Measurements from ENCODE around the gene FAM237B.
A peak's percentile ranks its signal among the peaks of the same experiment; 100 is the strongest.

Gene FAM237B

DNA sequence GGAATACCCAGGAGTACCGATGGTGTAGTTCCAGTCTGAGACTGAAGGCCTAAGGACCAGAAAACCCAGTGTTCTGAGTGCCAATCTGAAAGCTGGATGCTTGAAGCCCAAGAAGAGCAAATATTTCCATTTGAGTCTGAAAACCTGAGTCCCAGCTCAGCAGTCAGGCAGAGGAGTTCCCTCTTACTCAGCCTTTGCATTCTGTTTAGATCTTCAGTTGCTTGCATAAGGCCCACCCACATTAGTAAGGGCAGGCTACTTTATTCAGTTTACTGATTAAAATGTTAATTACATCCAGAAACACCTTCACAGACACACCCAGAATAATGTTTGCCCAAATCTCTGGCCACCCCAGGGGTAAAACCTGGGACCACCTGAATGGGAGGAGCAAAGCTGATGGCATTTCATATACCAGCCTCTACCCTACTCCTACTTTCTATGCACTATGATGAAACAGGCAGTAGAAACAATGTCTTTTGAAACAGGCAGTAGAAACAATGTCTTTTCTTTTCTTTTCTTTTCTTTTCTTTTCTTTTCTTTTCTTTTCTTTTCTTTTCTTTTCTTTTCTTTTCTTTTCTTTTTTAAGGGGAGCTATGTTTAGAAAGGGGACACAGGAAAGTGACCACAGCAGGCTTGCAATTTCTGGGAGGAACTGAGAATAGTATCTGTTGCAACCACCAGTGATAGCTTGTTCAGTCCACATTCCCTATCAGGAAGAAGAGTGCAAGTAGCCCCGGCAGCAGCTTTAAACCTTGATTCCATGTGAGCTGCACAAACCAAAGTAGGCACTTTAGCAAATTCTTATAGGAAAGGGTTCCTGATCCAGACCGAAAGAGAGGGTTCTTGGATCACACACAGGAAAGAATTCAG is 30.6 kb downstream of the FAM237B start:
- DNase-seq, result peak; percentile 79

DNA sequence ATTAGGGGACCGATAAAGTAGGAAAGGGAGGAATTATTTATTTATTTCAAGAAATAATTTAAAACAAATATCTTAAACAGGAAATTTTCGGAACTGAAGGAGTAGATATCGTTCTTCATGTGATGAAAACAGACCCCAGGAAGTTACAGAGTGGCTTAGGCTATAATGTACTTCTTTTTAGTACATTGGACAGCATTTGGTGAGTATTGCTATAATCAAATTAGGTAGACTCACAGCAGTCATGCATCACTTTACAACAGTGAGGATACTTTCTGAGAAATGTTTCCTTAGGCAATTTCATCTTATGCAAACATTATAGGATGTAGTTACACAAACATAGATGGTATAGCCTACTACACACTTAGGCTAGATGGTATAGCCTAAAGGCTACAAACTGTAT is 33.0 kb downstream of the FAM237B start:
- DNase-seq, result no peak

DNA sequence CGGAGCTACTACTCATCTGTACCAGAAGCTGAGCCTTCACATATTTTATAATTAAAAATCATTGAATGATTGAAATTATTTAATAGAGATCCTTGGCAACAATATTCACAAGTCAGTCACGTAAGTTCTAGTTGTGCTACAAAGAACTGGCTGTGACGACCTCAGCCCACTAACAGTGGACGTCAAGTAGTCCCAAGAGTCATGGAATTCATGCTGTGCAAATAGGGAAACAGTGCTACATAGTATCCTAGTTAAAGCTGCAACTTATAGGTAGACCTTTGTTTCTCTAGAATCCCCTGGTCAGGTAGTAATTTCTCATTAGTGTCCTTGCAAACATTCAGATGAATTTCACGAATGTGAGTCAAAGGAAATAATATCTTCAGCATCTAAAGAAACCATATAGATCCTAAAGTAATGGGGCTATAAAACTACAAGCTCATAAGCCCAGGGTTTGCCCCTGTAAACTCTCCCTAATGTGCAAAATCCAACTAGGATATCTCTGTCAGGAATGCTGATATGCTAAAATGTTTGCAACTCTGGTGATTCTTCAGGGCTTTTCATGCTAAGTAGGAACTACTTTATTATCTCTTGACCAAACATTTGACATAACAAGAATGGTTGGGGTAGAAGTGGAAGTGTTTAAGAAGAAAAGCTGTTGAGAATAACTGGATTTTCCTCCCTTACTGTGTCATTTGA is 44.9 kb downstream of the FAM237B start:
- no peak for DNase-seq

DNA sequence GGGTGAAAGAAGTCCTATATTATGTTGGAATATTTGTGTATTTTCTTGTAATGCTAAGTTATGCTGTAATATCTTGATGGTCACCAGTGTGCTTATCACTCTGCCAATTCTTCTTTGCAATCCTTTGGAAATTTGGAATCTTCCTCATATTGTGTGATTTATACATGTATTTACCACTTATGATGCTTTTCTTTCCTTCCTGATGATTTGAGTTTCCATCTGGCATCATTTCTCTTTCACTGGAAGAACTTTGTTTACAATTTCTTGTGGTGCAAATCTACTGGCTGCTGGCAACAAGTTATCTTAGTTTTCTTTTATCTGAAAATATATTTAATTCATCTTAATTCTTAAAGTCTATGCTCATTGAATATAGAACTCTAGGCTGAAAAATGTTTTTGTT is 46.9 kb downstream of the FAM237B start:
- DNase-seq, result no peak

DNA sequence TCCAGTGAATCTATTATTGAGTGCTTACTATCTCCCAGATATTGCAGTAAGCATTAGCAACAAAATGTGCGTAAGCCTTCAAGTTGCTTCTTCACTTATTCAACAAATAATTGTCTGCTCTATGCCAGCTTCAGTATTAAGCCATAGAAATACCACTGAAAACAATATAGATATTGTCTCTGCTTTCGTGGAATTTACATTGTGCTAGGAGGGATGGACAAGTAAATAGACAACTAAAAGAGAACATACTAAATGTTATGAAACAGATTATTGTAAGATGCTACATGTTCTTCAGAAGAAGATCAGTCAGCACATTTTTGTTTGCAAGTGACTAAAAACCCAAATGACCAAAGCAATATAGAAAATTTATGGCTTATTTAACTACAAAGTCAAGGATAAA is 48.9 kb downstream of the FAM237B start:
- DNase-seq, result no peak

DNA sequence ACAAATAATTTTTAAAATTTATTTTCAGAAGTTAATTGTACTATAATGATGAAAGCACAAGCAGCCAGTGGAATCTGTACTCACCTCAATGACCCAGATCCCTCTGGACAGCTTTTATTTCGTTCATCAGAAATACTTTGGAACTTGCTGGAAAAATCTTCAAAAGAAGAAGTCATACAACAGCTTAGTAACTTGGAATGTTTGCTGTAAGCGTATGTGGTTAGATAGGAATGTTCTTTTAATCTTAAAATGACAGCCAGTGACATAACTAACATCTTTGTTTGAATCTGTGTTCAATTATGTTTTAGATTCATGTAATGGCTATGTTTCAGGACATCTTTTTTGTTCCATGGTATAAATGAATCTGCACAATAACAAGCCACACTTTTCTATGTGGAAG is 49.4 kb downstream of the FAM237B start:
- no peak for DNase-seq

DNA sequence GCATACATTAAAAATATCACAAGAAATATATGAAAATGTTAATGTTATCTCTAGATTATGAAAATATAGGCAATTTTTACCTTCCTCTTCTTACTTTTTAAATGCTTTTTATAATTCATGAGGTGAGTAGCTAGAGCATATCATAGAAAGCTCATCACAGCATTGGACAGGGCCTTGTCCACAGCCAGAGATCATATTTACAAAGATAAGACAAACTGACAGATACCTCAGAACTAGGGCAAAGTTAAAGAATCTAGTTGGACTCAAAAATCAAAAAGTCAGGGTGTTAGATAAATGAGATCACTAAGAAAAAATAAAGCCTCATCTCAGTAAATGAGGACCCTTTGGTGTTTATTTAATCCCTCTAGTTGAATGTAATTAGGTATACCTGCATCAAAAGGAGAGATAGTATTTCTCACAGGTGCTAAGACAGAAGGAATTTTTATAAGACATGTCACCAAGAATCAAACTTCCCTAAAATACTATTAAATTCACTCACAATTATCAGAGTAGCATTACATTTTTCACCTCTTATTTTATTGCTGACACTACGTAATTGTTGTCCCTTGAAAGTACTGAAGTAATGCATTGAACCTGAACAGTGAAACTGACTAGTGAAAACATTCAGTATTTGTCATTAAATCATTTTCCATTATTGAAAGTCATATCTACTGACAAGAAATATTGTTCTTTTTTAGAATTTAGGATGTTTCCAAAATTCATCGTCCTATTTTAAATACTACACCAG is 50.5 kb downstream of the FAM237B start:
- DNase-seq, result no peak

DNA sequence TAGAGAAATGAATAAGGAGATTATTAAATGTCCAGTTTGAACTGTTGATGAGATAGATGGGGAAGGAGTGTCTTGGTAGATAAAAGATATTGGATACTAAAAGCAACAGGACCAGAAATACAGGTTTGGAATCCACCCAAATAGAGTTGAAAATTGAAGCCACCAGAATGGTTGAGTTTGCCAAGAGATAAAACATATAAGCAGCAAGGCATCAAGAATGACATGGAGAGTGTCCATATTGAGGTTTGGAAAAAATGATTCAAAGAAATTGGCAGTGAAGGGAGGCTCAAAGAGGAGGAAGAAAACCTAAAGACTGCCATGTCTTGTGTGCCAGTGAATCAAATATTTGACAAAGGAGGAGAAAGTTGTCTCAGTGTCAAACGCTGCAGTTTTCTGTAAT is 51.9 kb downstream of the FAM237B start:
- DNase-seq, result no peak

DNA sequence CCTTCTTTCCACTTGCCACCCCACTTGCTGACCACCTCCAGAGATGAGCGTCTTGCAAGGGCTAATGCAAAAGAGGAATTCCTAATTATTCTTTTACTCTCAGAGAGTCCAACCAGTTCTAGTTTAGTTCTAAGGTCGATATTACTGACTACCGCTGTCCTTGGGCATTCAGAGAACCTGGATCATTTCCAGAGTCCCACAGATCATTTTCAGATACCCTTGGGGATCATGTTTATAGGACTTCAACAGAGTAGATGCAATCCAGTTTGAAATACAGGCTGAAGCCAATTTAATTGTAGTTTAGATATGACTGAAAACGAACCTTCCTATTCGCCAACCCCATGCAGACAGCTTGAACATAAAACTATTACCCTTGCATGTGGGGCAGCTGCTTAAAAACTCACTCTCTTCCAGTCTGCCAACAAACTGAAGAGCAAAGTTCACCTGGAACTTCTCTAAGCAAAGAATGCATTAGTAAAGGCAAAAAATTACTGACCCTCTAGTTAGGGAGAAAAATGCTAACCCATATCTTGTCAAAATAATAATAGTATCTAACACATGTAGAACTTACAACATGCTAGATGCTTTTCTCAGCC is 53.7 kb downstream of the FAM237B start:
- DNase-seq, result no peak

DNA sequence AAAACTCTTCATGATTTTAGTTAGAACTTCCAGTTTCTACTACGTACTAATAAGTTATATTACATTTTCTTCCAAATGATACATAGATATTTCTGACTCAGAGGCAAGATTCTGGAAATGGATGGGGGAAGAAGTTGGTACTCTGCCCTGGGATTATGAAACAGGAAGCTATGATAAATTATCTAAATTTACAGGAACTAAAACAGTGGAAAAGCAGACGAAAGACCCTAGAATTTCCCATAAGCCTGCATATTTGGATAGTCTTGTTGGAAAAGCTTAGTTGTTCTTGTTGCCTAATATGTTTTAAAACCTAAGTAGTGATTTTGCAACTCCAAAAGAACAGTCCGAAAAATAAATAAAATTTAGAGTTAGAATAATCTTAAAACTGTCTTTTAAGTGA is 54.3 kb downstream of the FAM237B start:
- DNase-seq, result no peak
